Measurements from ENCODE around the gene UBE2K. TPM values are rescaled to one million over a fixed set of nuclear protein-coding genes. Genes with fewer than 3 reads are reported as not detected.

Gene UBE2K
- polyA plus RNA-seq, 1 donor from 2014 or later, result 87.5 TPM

DNA sequence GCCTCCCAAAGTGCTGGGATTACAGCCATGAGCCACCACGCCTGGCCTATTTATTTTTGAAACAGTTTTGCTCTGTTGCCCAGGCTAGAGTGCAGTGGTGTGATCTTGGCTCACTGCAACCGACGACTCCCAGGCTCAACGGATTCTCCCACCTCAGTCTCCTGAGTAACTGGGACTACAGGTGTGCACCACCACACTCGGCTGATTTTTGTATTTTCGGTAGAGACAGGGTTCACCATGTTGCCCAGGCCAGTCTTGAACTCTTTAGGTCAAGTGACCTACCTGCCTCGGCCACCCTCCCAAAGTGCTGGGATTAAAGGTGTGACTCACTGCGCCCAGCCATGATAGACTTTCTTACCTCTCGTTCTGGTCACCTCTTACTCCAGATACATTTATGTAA, 124.0 kb downstream of the UBE2K start:
- H3K27me3 Mint-ChIP-seq, result no peaks in the 10 kb centered on the region
- H3K27ac Mint-ChIP-seq, result no peak overlapping the region
- H3K4me3 Mint-ChIP-seq, result no peak overlapping the region
- peaks cover 3% of the 10 kb centered on the region for H3K36me3 Mint-ChIP-seq
- H3K4me1 Mint-ChIP-seq, result no peaks in the 10 kb centered on the region
- no peaks in the 10 kb centered on the region for H3K9me3 Mint-ChIP-seq

DNA sequence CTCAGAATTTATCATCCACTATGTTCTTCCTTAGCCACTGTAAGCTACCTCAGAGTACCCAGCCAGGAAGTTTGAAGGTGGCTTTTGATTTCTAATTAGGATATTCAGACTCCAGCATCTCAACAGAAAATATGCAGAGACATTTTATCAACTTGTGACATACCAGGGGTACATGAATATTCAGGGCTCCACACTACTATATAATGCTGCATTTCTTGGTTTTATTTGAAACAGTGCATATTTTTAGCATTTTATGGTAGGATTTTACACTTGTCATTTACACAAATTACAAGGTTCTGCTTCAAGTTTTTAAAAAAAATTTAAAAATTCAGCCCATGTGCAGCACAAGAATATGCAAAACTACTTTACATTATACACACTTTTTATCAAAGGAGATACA, 124.7 kb downstream of the UBE2K start:
- Mint-ChIP-seq H3K27ac (no peak overlapping the region), H3K4me3 (no peak overlapping the region), H3K36me3 (peaks cover 3% of the 10 kb centered on the region), H3K9me3 (no peaks in the 10 kb centered on the region), H3K27me3 (no peaks in the 10 kb centered on the region), H3K4me1 (no peaks in the 10 kb centered on the region)

DNA sequence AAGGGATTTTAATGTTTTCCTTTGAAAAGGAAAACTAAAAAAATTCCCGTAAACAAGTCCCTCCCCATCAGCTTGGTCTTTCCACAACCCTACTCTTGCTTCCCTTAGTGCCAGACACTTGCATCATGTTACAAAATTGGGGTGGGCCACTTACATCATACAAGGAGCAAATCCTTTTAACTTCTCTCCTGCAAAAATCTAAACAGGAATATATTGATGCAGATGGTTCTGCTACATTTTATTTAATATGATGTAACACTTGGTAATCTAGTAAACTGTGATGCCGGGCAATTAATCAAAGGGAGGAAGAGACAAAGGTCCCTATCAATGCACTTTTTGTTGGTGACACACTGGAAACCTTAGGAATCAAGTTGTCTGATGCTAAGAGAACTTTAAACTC, 125.3 kb downstream of the UBE2K start:
- peaks cover 3% of the 10 kb centered on the region for H3K36me3 Mint-ChIP-seq
- no peak overlapping the region for H3K27ac Mint-ChIP-seq
- H3K27me3 Mint-ChIP-seq, result no peaks in the 10 kb centered on the region
- H3K4me3 Mint-ChIP-seq, result no peak overlapping the region
- no peaks in the 10 kb centered on the region for H3K9me3 Mint-ChIP-seq
- H3K4me1 Mint-ChIP-seq, result no peaks in the 10 kb centered on the region

DNA sequence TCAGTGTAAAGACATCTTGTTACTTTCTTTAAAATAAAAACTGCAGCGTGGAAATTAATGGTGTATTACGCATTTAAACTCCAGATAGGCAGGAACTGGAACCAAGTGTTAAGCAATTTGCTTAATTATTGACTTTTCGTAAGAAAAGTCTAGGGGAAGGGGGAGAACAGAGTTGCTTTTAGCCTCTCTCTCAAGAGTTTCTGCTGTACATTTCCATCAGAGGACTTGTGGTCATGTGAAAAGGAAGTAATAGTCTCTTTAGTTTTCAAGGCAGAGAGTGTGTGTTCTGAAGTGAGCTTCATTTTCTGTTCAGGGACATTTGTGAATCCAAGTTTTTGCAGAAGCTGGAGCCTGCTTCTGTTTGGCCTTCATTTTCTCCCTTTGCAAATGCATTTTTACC, 127.2 kb downstream of the UBE2K start:
- H3K9me3 Mint-ChIP-seq, result no peaks in the 10 kb centered on the region
- H3K4me1 Mint-ChIP-seq, result no peaks in the 10 kb centered on the region
- H3K36me3 Mint-ChIP-seq, result peaks cover 5% of the 10 kb centered on the region
- H3K4me3 Mint-ChIP-seq, result no peak overlapping the region
- no peak overlapping the region for H3K27ac Mint-ChIP-seq
- no peaks in the 10 kb centered on the region for H3K27me3 Mint-ChIP-seq

DNA sequence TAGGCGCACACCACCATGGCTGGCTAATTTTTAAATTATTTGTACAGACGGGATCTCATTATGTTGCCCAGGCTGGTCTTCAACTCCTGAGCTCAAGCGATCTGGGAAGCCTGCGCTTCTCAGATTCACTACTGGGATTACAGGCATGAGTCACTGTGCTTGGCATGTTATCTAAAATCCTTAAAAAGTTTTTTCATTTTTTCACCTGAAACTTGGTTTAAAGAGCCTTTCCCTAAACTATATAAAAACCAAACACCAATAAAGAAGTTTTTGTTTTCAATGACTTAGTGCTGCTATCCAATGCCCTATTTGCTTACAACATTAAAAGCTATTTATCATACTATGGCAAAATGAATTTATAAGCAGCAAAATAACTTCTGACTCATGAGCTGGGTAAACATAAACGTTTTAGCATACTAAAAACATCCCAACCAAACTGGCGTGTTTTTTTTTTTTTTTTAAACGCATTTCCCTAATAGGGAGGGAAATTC, 127.8 kb downstream of the UBE2K start:
- Mint-ChIP-seq H3K4me3 (no peak overlapping the region), H3K27ac (no peak overlapping the region), H3K4me1 (no peaks in the 10 kb centered on the region), H3K36me3 (peaks cover 4% of the 10 kb centered on the region), H3K9me3 (no peaks in the 10 kb centered on the region), H3K27me3 (no peaks in the 10 kb centered on the region)

Other genes with a start within 250 kb of the UBE2K start
- gene RPL9, start 239.2 kb upstream of the UBE2K start, polyA plus RNA-seq, result 2,424 TPM
- 11.1 TPM for gene LIAS, start 239.1 kb upstream of the UBE2K start, polyA plus RNA-seq
- 20.0 TPM for gene UGDH, start 170.7 kb upstream of the UBE2K start, polyA plus RNA-seq
- gene SMIM14, start 59.3 kb upstream of the UBE2K start, polyA plus RNA-seq, result 189 TPM